HG03575 (cell line): ENCODE results near the gene PATJ.
"Not testable (repeated sequence)": the region's sequence is repeated elsewhere in the genome, so short reads cannot be mapped to it uniquely, and the experiment has no call there.

ENCODE experiments used
- ATAC-seq: cut with Tn5 transposase; IDR thresholded peaks from one replicate; pipeline ENCODE4 v1.9.1; 2021; ENCODE audit not compliant: unreplicated experiment, insufficient number of reproducible peaks, low FRiP score; ENCODE audit errors: extremely low read depth

Gene PATJ

GRCh38 chr1:61925591-61926298 lies 183.5 kb downstream of the PATJ start:
- ATAC-seq: no peak

DNA sequence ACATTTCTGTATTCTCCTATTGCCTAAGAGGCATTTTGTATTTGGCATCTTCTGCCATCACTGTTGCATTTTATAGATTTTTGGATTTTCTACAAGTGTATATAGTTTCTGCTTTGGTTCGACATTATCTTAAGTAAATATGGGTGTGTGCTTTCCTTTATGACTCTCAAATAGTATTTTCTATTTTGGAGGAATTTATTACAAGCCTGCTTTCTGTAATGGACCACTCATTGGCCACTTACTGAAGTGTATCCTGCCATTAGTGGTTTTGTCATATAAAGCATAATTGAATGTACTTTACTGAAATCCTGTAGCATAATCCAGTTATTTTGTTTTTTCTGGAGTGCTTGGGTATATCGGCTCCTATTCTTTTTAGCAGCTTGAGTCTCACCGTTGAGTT lies 184.3 kb downstream of the PATJ start:
- ATAC-seq: no peak

DNA sequence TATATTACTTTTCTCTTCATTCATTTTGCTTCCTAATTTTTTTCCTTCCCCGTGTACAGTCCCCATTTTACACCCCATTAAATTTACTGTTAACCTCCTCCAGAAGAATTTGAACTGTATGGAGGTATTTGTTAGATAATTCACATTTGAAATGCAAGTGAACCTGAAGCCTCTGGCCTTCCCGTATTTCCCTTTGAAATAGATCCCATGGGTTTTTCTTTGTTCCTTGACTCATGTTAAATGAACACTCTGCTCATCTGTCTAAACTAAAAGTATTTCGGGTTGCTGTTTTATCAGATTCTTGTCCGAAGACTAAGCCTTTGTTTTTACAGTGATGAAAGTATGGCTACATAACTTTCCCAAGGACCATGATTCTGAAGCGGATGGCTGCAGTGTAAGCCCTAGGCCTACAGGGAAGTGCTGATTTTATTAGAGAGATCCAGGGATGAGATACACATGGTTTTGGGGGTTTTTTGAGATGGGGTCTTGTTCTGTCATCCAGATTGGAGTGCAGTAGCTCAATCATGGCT lies 187.9 kb downstream of the PATJ start:
- no peak for ATAC-seq

DNA sequence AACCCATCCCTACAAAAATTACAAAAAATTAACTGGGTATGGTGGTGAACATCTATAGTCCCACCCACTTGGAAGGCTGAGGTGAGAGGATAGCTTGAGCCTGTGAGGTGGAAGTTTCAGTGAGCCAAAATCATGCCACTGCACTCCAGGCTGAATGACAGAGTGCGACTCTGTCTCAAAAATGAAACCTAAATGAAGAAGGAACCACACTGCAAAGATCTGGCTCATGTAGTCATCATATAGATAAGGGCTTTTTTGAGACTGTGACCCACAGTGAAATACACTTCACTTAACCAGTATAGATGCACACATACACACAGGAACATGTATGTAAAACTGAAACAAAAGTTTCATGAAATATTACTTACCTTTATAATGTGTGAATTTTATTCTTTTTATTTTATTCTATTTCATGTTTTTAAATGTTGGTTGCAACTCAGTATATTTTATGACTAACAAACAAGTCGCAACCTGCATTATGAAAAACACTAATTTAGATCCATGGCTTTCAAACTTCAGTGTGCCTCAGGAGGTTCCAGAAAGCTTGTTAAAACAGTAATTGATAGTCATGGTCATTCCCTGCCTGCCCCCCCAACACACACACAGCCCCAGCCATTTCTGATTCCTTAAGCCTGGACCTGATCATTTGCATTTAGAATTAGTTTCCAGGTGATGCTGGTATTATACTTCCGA lies 189.5 kb downstream of the PATJ start:
- no peak for ATAC-seq

GRCh38 chr1:61935516-61935915 lies 193.2 kb downstream of the PATJ start:
- no peak for ATAC-seq

- no peak for ATAC-seq
Observed at GRCh38 chr1:61936839-61937238, 194.6 kb downstream of the PATJ start.

DNA sequence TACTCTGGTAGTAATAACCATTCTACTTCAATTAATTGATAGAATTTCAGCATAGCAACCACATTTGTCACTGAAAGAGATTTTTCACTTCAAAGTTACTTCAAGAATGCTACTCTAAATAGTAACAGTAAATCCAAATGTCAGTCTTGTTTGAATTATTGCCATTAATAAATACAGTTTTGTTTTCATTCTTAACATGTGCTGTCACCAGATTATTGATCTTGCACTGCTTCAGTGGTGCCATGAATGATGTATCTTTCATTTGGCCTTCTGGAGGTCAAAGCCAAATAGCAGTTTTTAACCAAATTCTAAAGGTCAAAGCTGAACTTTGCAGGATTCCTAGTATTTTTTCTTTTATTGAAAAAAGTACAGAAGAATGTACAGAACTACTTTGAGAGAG lies 199.5 kb downstream of the PATJ start:
- no peak for ATAC-seq

DNA sequence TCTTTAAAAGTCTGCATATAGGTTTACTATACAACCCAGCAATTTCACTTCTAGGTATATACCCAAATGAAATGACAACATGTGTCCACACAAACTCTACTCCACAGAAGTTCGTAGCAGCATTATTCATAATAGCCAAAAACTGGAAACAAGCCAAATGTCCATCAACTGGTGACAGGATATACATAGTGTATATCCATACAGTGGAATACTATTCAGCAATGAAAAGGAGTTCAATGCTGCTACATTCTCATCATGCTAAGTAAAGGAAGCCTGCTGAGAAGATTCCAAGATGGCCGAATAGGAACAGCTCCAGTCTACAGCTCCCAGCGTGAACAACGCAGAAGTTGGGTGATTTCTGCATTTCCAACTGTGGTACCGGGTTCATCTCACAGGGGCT lies 200.6 kb downstream of the PATJ start:
- no peak for ATAC-seq

DNA sequence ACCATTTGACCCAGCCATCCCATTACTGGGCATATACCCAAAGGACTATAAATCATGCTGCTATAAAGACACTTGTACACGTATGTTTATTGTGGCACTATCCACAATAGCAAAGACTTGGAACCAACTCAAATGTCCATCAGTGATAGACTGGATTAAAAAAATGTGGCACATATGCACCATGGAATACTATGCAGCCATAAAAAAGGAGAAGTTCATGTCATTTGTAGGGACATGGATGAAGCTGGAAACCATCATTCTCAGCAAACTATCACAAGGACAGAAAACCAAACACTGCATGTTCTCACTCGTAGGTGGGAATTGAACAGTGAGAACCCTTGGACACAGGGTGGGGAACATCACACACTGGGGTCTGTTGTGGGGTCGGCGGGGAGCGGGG lies 206.4 kb downstream of the PATJ start:
- ATAC-seq: not testable (repeated sequence)

GRCh38 chr1:61950418-61950817 lies 208.1 kb downstream of the PATJ start:
- ATAC-seq: no peak

DNA sequence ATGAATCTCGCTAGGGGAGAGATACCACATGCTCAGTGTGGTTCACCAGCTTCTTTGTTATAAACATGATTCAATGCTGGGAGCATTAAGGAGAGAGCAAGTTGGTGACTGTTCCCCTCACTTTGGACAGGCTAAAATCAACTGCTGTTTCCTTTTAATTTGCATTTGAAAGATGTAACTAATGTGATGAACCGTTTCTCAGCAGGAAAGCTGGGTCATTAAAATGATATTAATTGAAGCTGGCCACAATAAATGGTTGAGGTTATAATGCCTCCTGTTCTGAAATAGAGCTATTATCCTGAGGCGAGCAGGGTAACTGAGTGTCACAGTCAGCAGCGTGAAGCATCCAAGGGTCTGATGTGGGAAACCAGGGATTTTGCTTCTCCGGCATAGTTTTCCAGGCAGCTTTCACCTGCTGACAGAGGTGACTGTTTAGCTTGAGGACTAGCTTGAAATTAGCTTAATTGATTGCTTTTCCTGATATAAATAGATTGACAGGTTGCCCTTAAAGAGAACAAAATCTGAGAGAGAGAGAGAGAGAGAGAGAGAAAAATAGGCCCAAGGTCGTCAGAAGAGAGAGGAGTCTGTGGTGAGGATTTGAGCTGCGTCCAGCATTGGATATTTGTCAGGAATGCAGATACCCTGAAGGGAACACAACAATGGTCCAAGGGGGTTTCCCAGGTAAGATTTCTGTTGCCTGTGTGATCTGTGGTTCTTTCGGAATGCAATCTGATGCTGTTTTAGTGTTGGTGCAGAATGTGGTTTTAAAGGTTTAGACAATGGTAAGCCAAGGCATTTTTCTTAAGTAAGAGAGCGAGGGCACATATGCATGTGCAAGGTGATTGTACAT lies 209.7 kb downstream of the PATJ start:
- ATAC-seq: no peak

GRCh38 chr1:61952675-61953074 lies 210.4 kb downstream of the PATJ start:
- no peak for ATAC-seq

GRCh38 chr1:61953076-61953789 lies 211.0 kb downstream of the PATJ start:
- no peak for ATAC-seq

- no peak for ATAC-seq
Observed at GRCh38 chr1:61953790-61954150, 211.5 kb downstream of the PATJ start.

DNA sequence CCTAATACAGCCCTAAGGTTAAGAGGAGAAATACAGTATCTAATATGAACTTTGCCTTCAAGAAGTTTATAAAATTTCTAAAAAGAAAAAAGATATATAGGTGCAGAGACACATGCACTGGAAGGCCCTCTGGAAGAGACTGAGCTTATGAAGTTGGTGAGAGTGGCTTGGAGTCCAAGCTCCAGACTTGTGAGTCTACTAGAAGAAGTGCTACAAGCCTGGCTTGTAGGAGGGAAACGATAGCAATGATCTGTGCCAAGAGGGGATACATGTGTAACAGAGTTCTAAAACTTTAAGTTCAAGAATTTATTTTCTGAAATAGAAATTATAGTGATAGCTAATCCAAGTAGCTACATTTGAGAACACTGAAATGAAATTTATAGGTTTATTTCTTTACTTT lies 213.0 kb downstream of the PATJ start:
- no peak for ATAC-seq

DNA sequence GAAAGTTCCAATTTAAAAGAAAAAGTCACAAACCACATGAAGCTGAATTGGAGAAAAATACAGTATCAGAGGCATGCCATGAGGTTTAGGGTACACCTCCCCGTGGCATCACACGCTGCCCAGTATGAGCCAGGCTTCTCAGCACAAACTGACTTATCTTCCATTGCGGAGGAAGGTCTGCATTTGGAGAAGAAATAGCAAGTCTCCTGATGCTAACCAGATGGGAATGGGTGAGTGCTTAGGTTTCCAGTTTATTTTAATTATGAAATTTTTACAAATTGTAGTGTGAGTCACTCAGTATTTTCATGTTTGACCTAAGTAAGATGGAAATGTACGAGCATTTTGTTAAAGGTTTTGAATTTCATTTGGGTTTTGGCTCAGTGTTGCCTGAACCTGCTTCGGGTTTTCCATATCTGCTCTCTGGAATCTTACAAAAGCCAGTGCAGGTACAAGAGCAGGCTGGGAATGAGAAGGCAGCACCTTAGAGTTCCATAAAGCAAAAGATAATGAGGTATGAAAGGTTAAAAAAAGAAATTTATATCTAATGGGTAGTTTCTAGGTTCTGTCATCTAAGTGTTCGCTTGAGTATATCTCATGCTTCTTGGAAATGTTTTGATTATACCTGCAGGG lies 213.9 kb downstream of the PATJ start:
- ATAC-seq: no peak

DNA sequence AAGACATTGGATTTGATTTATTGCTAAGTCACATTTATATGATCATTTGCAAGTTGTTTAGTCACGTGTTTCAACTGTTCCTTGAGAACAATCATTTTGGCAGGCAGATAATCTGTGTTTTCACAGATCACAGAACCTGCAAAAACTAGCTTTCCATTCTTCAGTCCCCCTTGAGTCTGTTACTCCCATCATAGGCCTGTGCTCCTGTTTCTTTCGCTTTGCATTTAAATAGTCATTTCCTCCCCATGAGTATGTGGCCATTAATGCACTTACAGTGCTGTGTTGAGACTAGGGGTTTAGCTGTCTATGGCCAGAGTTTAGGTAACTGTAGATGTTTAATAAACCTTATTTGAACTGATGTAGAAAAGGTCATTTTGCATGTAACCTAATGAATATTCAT lies 214.5 kb downstream of the PATJ start:
- ATAC-seq: no peak

DNA sequence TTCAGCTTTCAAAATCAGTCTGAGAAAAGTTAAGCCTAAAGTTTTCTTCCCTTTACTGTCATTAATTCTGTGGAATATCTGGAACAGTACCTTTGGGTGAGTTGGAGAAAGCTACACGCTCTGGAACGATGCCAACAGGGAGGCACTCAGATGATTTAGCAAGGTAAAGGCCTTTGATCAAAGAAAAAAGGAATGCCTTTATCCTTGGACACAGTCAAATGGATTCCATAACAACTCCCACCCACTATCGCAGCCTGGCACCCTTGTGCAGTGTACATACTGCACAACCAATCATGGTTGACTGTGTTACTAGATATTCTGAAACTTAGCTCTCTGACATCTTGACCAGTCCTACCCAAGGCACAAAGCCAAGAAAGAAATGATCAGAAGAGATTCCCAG lies 218.7 kb downstream of the PATJ start:
- ATAC-seq: no peak

- ATAC-seq: no peak
Observed at GRCh38 chr1:61962631-61963030, 220.4 kb downstream of the PATJ start.
